Sigmoid colon (tissue), 7 donors: ENCODE data around the gene MKRN1. TPM values are rescaled to one million over a fixed set of nuclear protein-coding genes. Genes with fewer than 3 reads are reported as not detected.

Experiments used
- DNase-seq: peaks from one replicate; pipeline ENCODE4 v3.0.0-alpha.2; 2019
- H3K27ac ChIP-seq, 4 donors: fragments of 200-600 bp; sonication (generic); one replicate each; pipeline ENCODE4 v1.5.1; 2016 to 2019; ENCODE audit warnings: mild to moderate bottlenecking in 1 of 4
- H3K27me3 ChIP-seq, 3 donors: fragments of 200-600 bp; sonication (generic); one replicate each; pipeline ENCODE4 v1.5.1; 2019; ENCODE audit warnings: mild to moderate bottlenecking in 1 of 3
- H3K36me3 ChIP-seq, 4 donors: fragments of 200-600 bp; sonication (generic); one replicate each; pipeline ENCODE4 v1.5.1; 2016 to 2019
- H3K4me1 ChIP-seq, 4 donors: fragments of 200-600 bp; sonication (generic); one replicate each; pipeline ENCODE4 v1.5.1; 2017 to 2019
- H3K4me3 ChIP-seq, 4 donors: fragments of 200-600 bp; sonication (generic); one replicate each; pipeline ENCODE4 v1.5.1; 2017 to 2019; ENCODE audit warnings: mild to moderate bottlenecking in 2 of 4, moderate library complexity in 1 of 4
- H3K9me3 ChIP-seq, 4 donors: fragments of 200-600 bp in 3 of 4; sonication (generic) in 3 of 4; one replicate each; pipeline versions ENCODE4 v1.5.1 to v1.6.1; 2013 to 2019
- EP300 ChIP-seq, 4 donors: sonication (generic); formaldehyde crosslinking; IDR thresholded peaks; one replicate each; pipeline ENCODE4 v1.6.1; 2017; ENCODE audit warnings: antibody characterized with exemption in 4 of 4
- POLR2A ChIP-seq, 2 donors: fragments of 450-650 bp; IDR thresholded peaks; one replicate each; pipeline ENCODE4 v1.6.1; 2016; ENCODE audit warnings: antibody characterized with exemption in 2 of 2, mild to moderate bottlenecking in 2 of 2, moderate library complexity in 2 of 2
- POLR2AphosphoS5 ChIP-seq, 4 donors: sonication (generic); formaldehyde crosslinking; IDR thresholded peaks; one replicate each; pipeline ENCODE4 v1.6.1; 2017; ENCODE audit warnings: antibody characterized with exemption in 4 of 4
- WGBS, 2 donors: extraction: QIAGEN DNeasy Blood & Tissue Kit; methylation state at CpG; one replicate each; pipeline ENCODE4 v1.1.7; 2013; 5-methylcytosine and 5-hydroxymethylcytosine counted together
- intact Hi-C: fragments of 100-400 bp; cut with DNase I; formaldehyde crosslinking; loops from one replicate; pipeline ENCODE4 v1.15.1; 2023
- polyA plus RNA-seq, 3 donors: library from polyadenylated mRNA; stranded (reverse); fragments of 200-250 nt; gene quantifications; one replicate each; pipeline ENCODE4 v1.2.3, GENCODE V29; 2013
- total RNA-seq, 4 donors: library from RNA; depleted of rRNA; stranded (reverse); fragments of >200 nt; gene quantifications; one replicate each; pipeline ENCODE4 v1.1.0, GENCODE V29; 2016
- TF ChIP-seq, protein P1 (sequence below), 4 experiments: fragments of 450-650 bp in 3 of 4; fragments of 200-600 bp in 1 of 4; IDR thresholded peaks; one replicate each; pipeline ENCODE4 v1.5.1; 2016 to 2019; ENCODE audit warnings: antibody characterized with exemption in 4 of 4, mild to moderate bottlenecking in 3 of 4, moderate library complexity in 2 of 4
- donor health status: healthy with polysubstance abuse.
- donor health status: Bipolar disorder and iron deficiency.
- donor health status: healthy.

Gene MKRN1
- total and polyA plus RNA-seq, 7 donors = 63.5 to 118 (median 73.7) TPM

DNA sequence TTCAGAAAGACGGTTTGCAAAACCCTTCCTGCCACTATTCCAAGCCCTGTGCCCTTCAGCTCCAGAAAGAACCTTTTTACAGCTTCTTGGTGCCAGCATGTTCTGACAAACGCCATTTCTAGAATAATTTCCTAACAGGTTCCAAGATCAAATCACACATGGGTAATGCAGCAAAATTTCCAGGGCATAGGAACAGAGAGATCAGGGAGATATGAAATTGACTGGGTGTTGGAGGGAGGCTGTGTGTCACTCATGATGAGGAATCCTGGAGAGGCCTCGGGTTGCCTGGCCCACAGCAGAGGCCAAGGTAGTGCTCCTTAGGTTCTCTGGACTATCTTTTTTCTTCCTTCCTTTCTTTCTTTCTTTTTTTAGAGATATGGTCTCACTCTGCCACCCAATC, 45.9 kb downstream of the MKRN1 start:
- 85 to 93% methylated on average over 3 of the region's 3 CpGs for WGBS, 2 donors
- no peak for DNase-seq
- no peaks in the 10 kb centered on the region for H3K9me3 ChIP-seq
- H3K27me3 ChIP-seq = no peaks in the 10 kb centered on the region
- no peak overlapping the region for H3K27ac ChIP-seq
- no peak for TF ChIP-seq EP300 (IDR thresholded peaks at IDR 0.05)
- no peak for TF ChIP-seq POLR2AphosphoS5 (IDR thresholded peaks at IDR 0.05)
- no peak for TF ChIP-seq POLR2A (IDR thresholded peaks at IDR 0.05)
- TF ChIP-seq, protein P1, sequence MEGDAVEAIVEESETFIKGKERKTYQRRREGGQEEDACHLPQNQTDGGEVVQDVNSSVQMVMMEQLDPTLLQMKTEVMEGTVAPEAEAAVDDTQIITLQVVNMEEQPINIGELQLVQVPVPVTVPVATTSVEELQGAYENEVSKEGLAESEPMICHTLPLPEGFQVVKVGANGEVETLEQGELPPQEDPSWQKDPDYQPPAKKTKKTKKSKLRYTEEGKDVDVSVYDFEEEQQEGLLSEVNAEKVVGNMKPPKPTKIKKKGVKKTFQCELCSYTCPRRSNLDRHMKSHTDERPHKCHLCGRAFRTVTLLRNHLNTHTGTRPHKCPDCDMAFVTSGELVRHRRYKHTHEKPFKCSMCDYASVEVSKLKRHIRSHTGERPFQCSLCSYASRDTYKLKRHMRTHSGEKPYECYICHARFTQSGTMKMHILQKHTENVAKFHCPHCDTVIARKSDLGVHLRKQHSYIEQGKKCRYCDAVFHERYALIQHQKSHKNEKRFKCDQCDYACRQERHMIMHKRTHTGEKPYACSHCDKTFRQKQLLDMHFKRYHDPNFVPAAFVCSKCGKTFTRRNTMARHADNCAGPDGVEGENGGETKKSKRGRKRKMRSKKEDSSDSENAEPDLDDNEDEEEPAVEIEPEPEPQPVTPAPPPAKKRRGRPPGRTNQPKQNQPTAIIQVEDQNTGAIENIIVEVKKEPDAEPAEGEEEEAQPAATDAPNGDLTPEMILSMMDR (IDR thresholded peaks at IDR 0.05) = no peak
- no peaks in the 10 kb centered on the region for H3K4me1 ChIP-seq
- H3K36me3 ChIP-seq = no peaks in the 10 kb centered on the region
- intact Hi-C loops = no loop called here
- no peak overlapping the region for H3K4me3 ChIP-seq

- Histone ChIP-seq H3K9me3 (no peaks in the 10 kb centered on the region), H3K27me3 (no peaks in the 10 kb centered on the region), H3K4me3 (no peak overlapping the region), H3K4me1 (no peaks in the 10 kb centered on the region), H3K27ac (no peak overlapping the region), H3K36me3 (no peaks in the 10 kb centered on the region)
- DNase-seq = no peak
- intact Hi-C loops = no loop called here
- WGBS, 2 donors = 97 to 98% methylated on average over 6 of the region's 6 CpGs
- TF ChIP-seq POLR2A (IDR thresholded peaks at IDR 0.05) = no peak
- no peak for TF ChIP-seq EP300 (IDR thresholded peaks at IDR 0.05)
Observed at GRCh38 chr7:140426130-140426529, 53.2 kb downstream of the MKRN1 start.

DNA sequence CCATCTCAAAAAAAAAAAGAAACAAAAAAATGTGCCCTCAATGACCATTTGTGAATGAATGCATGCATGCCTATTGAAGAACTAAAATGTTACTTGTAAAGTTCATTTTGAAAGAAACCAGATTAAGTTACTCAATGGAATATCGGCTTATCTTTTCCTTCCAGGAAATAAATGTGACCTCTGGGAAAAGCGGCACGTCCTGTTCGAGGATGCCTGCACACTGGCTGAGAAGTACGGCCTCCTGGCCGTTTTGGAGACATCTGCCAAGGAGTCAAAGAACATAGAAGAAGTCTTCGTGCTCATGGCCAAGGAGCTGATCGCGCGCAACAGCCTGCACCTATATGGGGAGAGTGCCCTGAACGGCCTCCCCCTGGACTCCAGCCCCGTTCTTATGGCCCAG, 53.6 kb downstream of the MKRN1 start:
- Histone ChIP-seq H3K27me3 (no peaks in the 10 kb centered on the region), H3K4me3 (no peak overlapping the region), H3K36me3 (no peaks in the 10 kb centered on the region), H3K27ac (no peak overlapping the region), H3K4me1 (no peaks in the 10 kb centered on the region), H3K9me3 (no peaks in the 10 kb centered on the region)
- DNase-seq = no peak
- intact Hi-C loops = no loop called here
- TF ChIP-seq, protein P1 (IDR thresholded peaks at IDR 0.05) = no peak
- TF ChIP-seq POLR2A (IDR thresholded peaks at IDR 0.05) (no peak), POLR2AphosphoS5 (IDR thresholded peaks at IDR 0.05) (no peak), EP300 (IDR thresholded peaks at IDR 0.05) (no peak)
- WGBS, 2 donors = 91 to 94% methylated on average over 12 of the region's 12 CpGs

DNA sequence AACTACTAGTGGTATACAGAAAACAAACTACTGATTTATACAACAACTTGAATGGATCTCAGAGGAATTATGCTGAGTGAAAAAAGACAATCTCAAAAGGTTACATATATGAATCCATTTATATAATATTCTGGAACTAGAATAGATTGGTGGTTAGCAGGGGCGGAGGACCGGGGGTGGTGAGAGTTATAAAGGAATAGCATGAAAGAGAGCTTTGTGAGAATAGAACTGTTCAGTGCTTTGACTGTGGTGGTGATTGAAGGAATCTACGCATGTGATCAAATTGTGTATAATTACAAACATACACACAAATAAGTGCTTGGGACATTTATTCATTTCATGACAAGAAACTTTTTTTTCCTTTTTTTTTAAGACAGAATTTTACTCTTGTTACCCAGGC, 55.8 kb downstream of the MKRN1 start:
- Histone ChIP-seq H3K4me1 (no peaks in the 10 kb centered on the region), H3K27me3 (no peaks in the 10 kb centered on the region), H3K4me3 (no peak overlapping the region), H3K36me3 (no peaks in the 10 kb centered on the region), H3K9me3 (no peaks in the 10 kb centered on the region), H3K27ac (no peak overlapping the region)
- WGBS, 2 donors = 92 to 97% methylated on average over 3 of the region's 3 CpGs
- TF ChIP-seq POLR2AphosphoS5 (IDR thresholded peaks at IDR 0.05) (no peak), POLR2A (IDR thresholded peaks at IDR 0.05) (no peak), EP300 (IDR thresholded peaks at IDR 0.05) (no peak)
- TF ChIP-seq, protein P1 (IDR thresholded peaks at IDR 0.05) = no peak
- intact Hi-C loops = no loop called here
- no peak for DNase-seq

DNA sequence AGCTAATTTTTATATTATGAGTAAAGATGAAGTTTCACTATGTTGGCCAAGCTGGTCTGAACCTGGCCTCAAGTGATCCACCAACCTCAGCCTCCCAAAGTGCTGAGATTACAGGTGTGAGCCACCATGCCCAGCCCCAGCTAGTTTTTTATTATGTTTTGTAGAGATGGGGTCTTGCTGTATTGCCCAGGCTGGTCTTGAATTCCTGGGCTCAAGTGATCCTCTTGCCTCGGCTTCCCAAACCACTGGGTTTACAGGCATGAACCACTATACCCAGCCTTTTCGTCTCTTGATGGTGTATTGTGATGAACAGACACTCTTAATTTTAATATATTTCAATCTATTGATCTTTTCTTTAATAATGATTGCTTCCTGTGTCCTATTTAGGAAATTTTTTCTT, 57.8 kb downstream of the MKRN1 start:
- DNase-seq = no peak
- Histone ChIP-seq H3K27me3 (no peaks in the 10 kb centered on the region), H3K27ac (no peak overlapping the region), H3K4me3 (no peak overlapping the region), H3K4me1 (no peaks in the 10 kb centered on the region), H3K36me3 (no peaks in the 10 kb centered on the region), H3K9me3 (no peaks in the 10 kb centered on the region)
- intact Hi-C loops = no loop called here
- no peak for TF ChIP-seq POLR2A (IDR thresholded peaks at IDR 0.05)
- no peak for TF ChIP-seq EP300 (IDR thresholded peaks at IDR 0.05)
- no peak for TF ChIP-seq POLR2AphosphoS5 (IDR thresholded peaks at IDR 0.05)
- TF ChIP-seq, protein P1 (IDR thresholded peaks at IDR 0.05) = no peak
- WGBS, 2 donors = 97 to 98% methylated on average over 2 of the region's 2 CpGs
